ENCODE measurements around the gene PLA2G4D.

DNA sequence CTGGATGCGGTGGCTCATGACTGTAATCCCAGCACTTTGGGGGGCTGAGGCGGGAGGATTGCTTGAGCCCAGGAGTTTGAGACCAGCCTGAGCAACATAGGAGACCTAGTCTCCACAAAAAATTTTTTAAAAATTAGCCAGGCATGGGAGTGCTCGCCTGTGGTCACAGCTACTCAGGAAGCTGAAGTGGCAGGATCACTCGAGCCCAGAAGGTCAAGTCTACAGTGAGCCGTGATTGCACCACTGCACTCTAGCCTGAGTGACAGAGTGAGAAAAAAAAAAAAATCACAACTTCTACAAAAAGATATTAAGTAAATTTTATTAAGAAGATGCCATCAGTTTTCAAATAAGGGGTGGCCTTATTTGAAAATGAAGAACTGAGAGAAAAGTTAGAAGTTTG is 11.9 kb upstream of the PLA2G4D start:
- TF ChIP-seq, protein P1, sequence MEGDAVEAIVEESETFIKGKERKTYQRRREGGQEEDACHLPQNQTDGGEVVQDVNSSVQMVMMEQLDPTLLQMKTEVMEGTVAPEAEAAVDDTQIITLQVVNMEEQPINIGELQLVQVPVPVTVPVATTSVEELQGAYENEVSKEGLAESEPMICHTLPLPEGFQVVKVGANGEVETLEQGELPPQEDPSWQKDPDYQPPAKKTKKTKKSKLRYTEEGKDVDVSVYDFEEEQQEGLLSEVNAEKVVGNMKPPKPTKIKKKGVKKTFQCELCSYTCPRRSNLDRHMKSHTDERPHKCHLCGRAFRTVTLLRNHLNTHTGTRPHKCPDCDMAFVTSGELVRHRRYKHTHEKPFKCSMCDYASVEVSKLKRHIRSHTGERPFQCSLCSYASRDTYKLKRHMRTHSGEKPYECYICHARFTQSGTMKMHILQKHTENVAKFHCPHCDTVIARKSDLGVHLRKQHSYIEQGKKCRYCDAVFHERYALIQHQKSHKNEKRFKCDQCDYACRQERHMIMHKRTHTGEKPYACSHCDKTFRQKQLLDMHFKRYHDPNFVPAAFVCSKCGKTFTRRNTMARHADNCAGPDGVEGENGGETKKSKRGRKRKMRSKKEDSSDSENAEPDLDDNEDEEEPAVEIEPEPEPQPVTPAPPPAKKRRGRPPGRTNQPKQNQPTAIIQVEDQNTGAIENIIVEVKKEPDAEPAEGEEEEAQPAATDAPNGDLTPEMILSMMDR (conservative IDR thresholded peaks at IDR 0.05; ENCODE audit: low read depth in 2 of 2) = no peak
- no peak for TF ChIP-seq EZH2 (IDR thresholded peaks at IDR 0.05; ENCODE audit: low read depth, unreplicated experiment)
- no peak for TF ChIP-seq CREB1 (CRISPR knock-in tag; IDR thresholded peaks at IDR 0.05; ENCODE audit: low read depth)
- TF ChIP-seq, protein P2, sequence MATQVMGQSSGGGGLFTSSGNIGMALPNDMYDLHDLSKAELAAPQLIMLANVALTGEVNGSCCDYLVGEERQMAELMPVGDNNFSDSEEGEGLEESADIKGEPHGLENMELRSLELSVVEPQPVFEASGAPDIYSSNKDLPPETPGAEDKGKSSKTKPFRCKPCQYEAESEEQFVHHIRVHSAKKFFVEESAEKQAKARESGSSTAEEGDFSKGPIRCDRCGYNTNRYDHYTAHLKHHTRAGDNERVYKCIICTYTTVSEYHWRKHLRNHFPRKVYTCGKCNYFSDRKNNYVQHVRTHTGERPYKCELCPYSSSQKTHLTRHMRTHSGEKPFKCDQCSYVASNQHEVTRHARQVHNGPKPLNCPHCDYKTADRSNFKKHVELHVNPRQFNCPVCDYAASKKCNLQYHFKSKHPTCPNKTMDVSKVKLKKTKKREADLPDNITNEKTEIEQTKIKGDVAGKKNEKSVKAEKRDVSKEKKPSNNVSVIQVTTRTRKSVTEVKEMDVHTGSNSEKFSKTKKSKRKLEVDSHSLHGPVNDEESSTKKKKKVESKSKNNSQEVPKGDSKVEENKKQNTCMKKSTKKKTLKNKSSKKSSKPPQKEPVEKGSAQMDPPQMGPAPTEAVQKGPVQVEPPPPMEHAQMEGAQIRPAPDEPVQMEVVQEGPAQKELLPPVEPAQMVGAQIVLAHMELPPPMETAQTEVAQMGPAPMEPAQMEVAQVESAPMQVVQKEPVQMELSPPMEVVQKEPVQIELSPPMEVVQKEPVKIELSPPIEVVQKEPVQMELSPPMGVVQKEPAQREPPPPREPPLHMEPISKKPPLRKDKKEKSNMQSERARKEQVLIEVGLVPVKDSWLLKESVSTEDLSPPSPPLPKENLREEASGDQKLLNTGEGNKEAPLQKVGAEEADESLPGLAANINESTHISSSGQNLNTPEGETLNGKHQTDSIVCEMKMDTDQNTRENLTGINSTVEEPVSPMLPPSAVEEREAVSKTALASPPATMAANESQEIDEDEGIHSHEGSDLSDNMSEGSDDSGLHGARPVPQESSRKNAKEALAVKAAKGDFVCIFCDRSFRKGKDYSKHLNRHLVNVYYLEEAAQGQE (IDR thresholded peaks at IDR 0.05; ENCODE audit: unreplicated experiment) = no peak
- no peak for TF ChIP-seq STAT1 (IDR thresholded peaks at IDR 0.05; ENCODE audit: unreplicated experiment)
- TF ChIP-seq POLR2AphosphoS5 (IDR thresholded peaks at IDR 0.05; ENCODE audit: low read depth) = no peak
